Retinal pigment epithelial cell (primary cell): Measurements from ENCODE around the gene PDE4D.

Experiments
- DNase-seq: peaks from one replicate; pipeline ENCODE4 v3.0.0-alpha.2; 2010; ENCODE audit warnings: low read depth
- H3K4me3 ChIP-seq: 2 replicates; pipeline ENCODE4 v1.5.1; 2011; ENCODE audit warnings: mild to moderate bottlenecking, low read length, control low read depth, moderate library complexity
- CTCF ChIP-seq: conservative IDR thresholded peaks from 2 replicates; pipeline ENCODE4 v1.5.1; 2011; ENCODE audit warnings: low read depth, low read length, control low read depth, inconsistent platforms

PDE4D gene

GRCh38 chr5:59040804-59041201, 852.7 kb downstream of the PDE4D start:
- no peak overlapping the region for H3K4me3 ChIP-seq
- no peak for DNase-seq
- TF ChIP-seq CTCF: no peak

GRCh38 chr5:59040024-59040803, 853.3 kb downstream of the PDE4D start:
- no peak for TF ChIP-seq CTCF
- H3K4me3 ChIP-seq: peak overlapping the region; percentile 75
- no peak for DNase-seq

GRCh38 chr5:59039296-59040023, 854.1 kb downstream of the PDE4D start:
- TF ChIP-seq CTCF: no peak
- DNase-seq: no peak
- peak overlapping the region; percentile 75 for H3K4me3 ChIP-seq

GRCh38 chr5:59038798-59039295, 854.7 kb downstream of the PDE4D start:
- no peak for DNase-seq

GRCh38 chr5:59037941-59038797, 855.4 kb downstream of the PDE4D start:
- TF ChIP-seq CTCF: no peak
- no peak for DNase-seq
- peak overlapping the region; percentile 75 for H3K4me3 ChIP-seq

More at GRCh38 chr5:59038798-59039295, 854.7 kb downstream of the PDE4D start:
- peak overlapping the region; percentile 75 for H3K4me3 ChIP-seq
- no peak for TF ChIP-seq CTCF

- H3K4me3 ChIP-seq: peak overlapping the region; percentile 75
- no peak for DNase-seq
- no peak for TF ChIP-seq CTCF
Observed at GRCh38 chr5:59037453-59037852, 856.1 kb downstream of the PDE4D start.
